IMR-90 (cell line): ENCODE measurements around the gene C2orf80. TPM values are rescaled to one million over a fixed set of nuclear protein-coding genes. Genes with fewer than 3 reads are reported as not detected.

Experiments used
- ATAC-seq: fragments of 200-7000 bp; cut with Tn5 transposase; 2 replicates; pipeline ENCODE4 v1.9.1; 2020; ENCODE audit warnings: low read depth, mild to moderate bottlenecking, moderate library complexity
- BruUV-seq: library from RNA; stranded (reverse); fragments of 400-500 nt; replicated peaks from 2 replicates; lab custom pipeline; 2021; lab: Mats Ljungman, UMichigan
- CTCF ChIA-PET: fragments of 300-600 bp; formaldehyde crosslinking; extraction: SDS; loops from one replicate; lab custom pipeline; 2021; ENCODE audit warnings: antibody characterized with exemption; lab: Yijun Ruan, JAX
- POLR2A ChIA-PET: fragments of 300-600 bp; sonication (Branson Sonifier 250); formaldehyde crosslinking; loops from one replicate; lab custom pipeline; 2022; ENCODE audit warnings: antibody characterized with exemption; ENCODE audit not compliant: unreplicated experiment; lab: Charles Lee
- DNase-seq: peaks from one replicate; pipeline ENCODE4 v3.0.0; 2013
- H2AFZ ChIP-seq: replicated peaks from 2 replicates; pipeline ENCODE3; 2013; ENCODE audit warnings: low read length, mild to moderate bottlenecking; ENCODE audit not compliant: poor library complexity
- H2AK5ac ChIP-seq: 2 replicates; pipeline ENCODE4 v1.6.1; 2013; ENCODE audit warnings: low read depth, low read length, inconsistent platforms
- H2AK9ac ChIP-seq: replicated peaks from 2 replicates; pipeline ENCODE3; 2013; ENCODE audit warnings: mild to moderate bottlenecking, low read depth, low read length, moderate library complexity; ENCODE audit not compliant: poor library complexity
- H2BK120ac ChIP-seq: 2 replicates; pipeline ENCODE4 v1.6.1; 2013; ENCODE audit warnings: low read depth, low read length, inconsistent platforms
- H2BK15ac ChIP-seq: 3 replicates; pipeline ENCODE4 v1.6.1; 2013; ENCODE audit warnings: low read depth, low read length, inconsistent platforms
- H2BK20ac ChIP-seq: 2 replicates; pipeline ENCODE4 v1.6.1; 2013; ENCODE audit warnings: low read depth, mild to moderate bottlenecking, inconsistent platforms, low read length, moderate library complexity
- H2BK5ac ChIP-seq: 2 replicates; pipeline ENCODE4 v1.6.1; 2013; ENCODE audit warnings: mild to moderate bottlenecking, low read depth, low read length, inconsistent platforms; ENCODE audit not compliant: poor library complexity, severe bottlenecking
- H3K14ac ChIP-seq: replicated peaks from 2 replicates; pipeline ENCODE4 v1.6.1; 2013; ENCODE audit warnings: low read depth, low read length, inconsistent platforms
- H3K18ac ChIP-seq: 2 replicates; pipeline ENCODE4 v1.6.1; 2013; ENCODE audit warnings: low read depth, low read length, control low read depth
- H3K23ac ChIP-seq: 2 replicates; pipeline ENCODE4 v1.6.1; 2013; ENCODE audit warnings: low read depth, low read length, inconsistent platforms
- H3K27ac ChIP-seq: 2 replicates; pipeline ENCODE4 v1.5.1; 2013; ENCODE audit warnings: mild to moderate bottlenecking, control low read depth, low read length; ENCODE audit not compliant: insufficient read depth
- H3K27me3 ChIP-seq: 2 replicates; pipeline ENCODE4 v1.6.1; 2013; ENCODE audit warnings: low read length; ENCODE audit not compliant: control insufficient read depth, insufficient read depth
- H3K36me3 ChIP-seq: 2 replicates; pipeline ENCODE4 v1.6.1; 2013; ENCODE audit warnings: low read length, mixed read lengths; ENCODE audit not compliant: control insufficient read depth, insufficient read depth
- H3K4ac ChIP-seq: 2 replicates; pipeline ENCODE4 v1.6.1; 2013; ENCODE audit warnings: low read depth, low read length, inconsistent platforms
- H3K4me1 ChIP-seq: 2 replicates; pipeline ENCODE4 v1.6.1; 2013; ENCODE audit warnings: low read length, mixed read lengths; ENCODE audit not compliant: control insufficient read depth, insufficient read depth
- H3K4me2 ChIP-seq: 2 replicates; pipeline ENCODE4 v1.6.1; 2013; ENCODE audit warnings: low read depth, mild to moderate bottlenecking, control low read depth, low read length, moderate library complexity
- H3K4me3 ChIP-seq: 2 replicates; pipeline ENCODE4 v1.5.1; 2013; ENCODE audit warnings: low read depth, mild to moderate bottlenecking, control low read depth, low read length, moderate library complexity; ENCODE audit not compliant: insufficient read depth
- H3K56ac ChIP-seq: 2 replicates; pipeline ENCODE4 v1.6.1; 2013; ENCODE audit warnings: low read length, inconsistent platforms; ENCODE audit not compliant: insufficient read depth; ENCODE audit errors: extremely low read depth
- H3K79me1 ChIP-seq, 2 experiments: 2 replicates each; pipeline ENCODE4 v1.6.1; 2013; ENCODE audit warnings: low read length in 2 of 2, inconsistent platforms in 1 of 2, low read depth in 1 of 2
- H3K9ac ChIP-seq: 2 replicates; pipeline ENCODE4 v1.6.1; 2013; ENCODE audit warnings: low read depth, low read length, control low read depth
- H3K9me1 ChIP-seq: 2 replicates; pipeline ENCODE4 v1.6.1; 2013; ENCODE audit warnings: low read length, inconsistent platforms; ENCODE audit not compliant: insufficient read depth
- H3K9me3 ChIP-seq: 2 replicates; pipeline ENCODE4 v1.6.1; 2013; ENCODE audit warnings: low read length; ENCODE audit not compliant: control insufficient read depth, insufficient read depth
- H4K20me1 ChIP-seq: 2 replicates; pipeline ENCODE4 v1.6.1; 2013; ENCODE audit warnings: low read length, inconsistent platforms; ENCODE audit not compliant: insufficient read depth
- H4K5ac ChIP-seq: 2 replicates; pipeline ENCODE4 v1.6.1; 2013; ENCODE audit warnings: mild to moderate bottlenecking, low read depth, low read length, control low read depth
- H4K8ac ChIP-seq, 2 experiments: 2 replicates each; pipeline ENCODE4 v1.6.1; 2013; ENCODE audit warnings: low read depth in 2 of 2, low read length in 2 of 2, control low read depth in 1 of 2, inconsistent platforms in 1 of 2
- H4K91ac ChIP-seq: 2 replicates; pipeline ENCODE4 v1.6.1; 2013; ENCODE audit warnings: low read depth, low read length, inconsistent platforms; ENCODE audit not compliant: insufficient read depth
- BHLHE40 ChIP-seq: fragments of 150-350 bp; IDR thresholded peaks from 2 replicates; pipeline ENCODE4 v1.6.1; 2016; ENCODE audit warnings: mild to moderate bottlenecking, low read depth, low read length
- CHD1 ChIP-seq: IDR thresholded peaks from 2 replicates; pipeline ENCODE4 v1.6.1; 2012; ENCODE audit warnings: low read depth, low read length, improper control_type of control experiment
- MXI1 ChIP-seq: IDR thresholded peaks from 2 replicates; pipeline ENCODE4 v1.6.1; 2012; ENCODE audit warnings: low read depth, mild to moderate bottlenecking, low read length, moderate library complexity, borderline replicate concordance
- SMC3 ChIP-seq: fragments of 150-350 bp; IDR thresholded peaks from 2 replicates; pipeline ENCODE4 v1.6.1; 2016; ENCODE audit warnings: low read depth, mild to moderate bottlenecking, antibody characterized with exemption, low read length, moderate library complexity
- WGBS, 2 experiments: methylation state at CpG; one replicate each; pipeline versions ENCODE4 v1.1.5 to v1.1.7; 2013; ENCODE audit warnings: missing lambda C conversion rate in 2 of 2; ENCODE audit not compliant: insufficient read length in 1 of 2; ENCODE audit errors: extremely low coverage in 2 of 2; 5-methylcytosine and 5-hydroxymethylcytosine counted together
- dilution Hi-C: fragments of 300-500 bp; cut with HindIII; formaldehyde crosslinking; loops from one replicate; pipeline ENCODE4 v1.14.3; 2018; ENCODE audit warnings: low sequenced_read_pairs; ENCODE audit not compliant: unreplicated experiment
- in situ Hi-C: fragments of 300-500 bp; cut with MboI; formaldehyde crosslinking; loops from 3 replicates; pipeline ENCODE4 v1.14.3; 2019; ENCODE audit warnings: low sequenced_read_pairs, inconsistent platforms, mixed read lengths
- intact Hi-C: fragments of 100-400 bp; cut with micrococcal nuclease; formaldehyde crosslinking; loops from 2 replicates; pipeline ENCODE4 v1.10.0; 2022
- polyA plus RNA-seq, 3 experiments: library from polyadenylated mRNA; depleted of rRNA; stranded (reverse); fragments of >200 nt; gene quantifications; 2 replicates each; pipeline ENCODE4 v1.2.3, GENCODE V29; 2012; ENCODE audit warnings: low replicate concordance in 1 of 3
- total RNA-seq: library from RNA; depleted of rRNA; stranded (reverse); fragments of >200 nt; gene quantifications from 2 replicates; pipeline ENCODE4 v1.2.3, GENCODE V29; 2012

Gene C2orf80
- total and polyA plus RNA-seq, 2 of the 4 experiments (the other 2 are of a cell fraction), result not detected

DNA sequence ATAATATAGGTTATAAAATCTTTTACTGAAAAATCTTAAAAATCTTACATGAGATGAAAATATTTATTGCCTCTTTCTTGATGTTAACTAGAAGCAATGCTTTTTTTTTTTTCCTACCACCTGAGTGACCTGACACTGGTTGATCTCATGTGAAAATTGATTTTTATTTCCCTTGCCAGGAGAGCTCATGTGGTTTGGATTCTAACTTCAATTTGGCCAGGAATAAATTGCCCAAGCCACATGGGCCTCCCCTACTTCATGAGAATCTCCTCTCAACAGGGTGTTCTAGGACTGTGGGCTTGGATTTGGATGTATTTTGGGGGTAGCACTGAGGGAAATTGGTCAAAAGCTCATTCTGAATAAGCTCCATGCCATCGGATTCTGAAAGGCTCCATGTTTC lies 45.0 kb upstream of the C2orf80 start:
- TF ChIP-seq MXI1, result no peak
- TF ChIP-seq CHD1, result no peak
- TF ChIP-seq BHLHE40, result no peak
- no peak for TF ChIP-seq SMC3
- Histone ChIP-seq H3K9me1 (no peaks in the 10 kb centered on the region), H2BK15ac (no peak overlapping the region), H3K36me3 (peaks cover 8% of the 10 kb centered on the region), H3K4me1 (no peaks in the 10 kb centered on the region), H4K5ac (no peak overlapping the region), H3K4me2 (no peak overlapping the region), H3K56ac (no peak overlapping the region), H2BK120ac (no peak overlapping the region), H3K4ac (no peak overlapping the region), H3K27ac (no peak overlapping the region), H3K18ac (no peak overlapping the region), H3K9ac (no peak overlapping the region), H2AFZ (no peak overlapping the region), H2BK5ac (no peak overlapping the region), H2AK5ac (no peak overlapping the region), H3K4me3 (no peak overlapping the region), H3K27me3 (no peaks in the 10 kb centered on the region), H2AK9ac (no peak overlapping the region), H4K91ac (no peak overlapping the region), H2BK20ac (no peak overlapping the region), H3K9me3 (no peaks in the 10 kb centered on the region), H3K79me1 (no peaks in the 10 kb centered on the region), H3K23ac (no peak overlapping the region), H4K8ac (no peak overlapping the region), H3K14ac (no peak overlapping the region), H4K20me1 (no peaks in the 10 kb centered on the region)
- dilution Hi-C loops, result no loop called here
- in situ Hi-C loops, result no loop called here
- POLR2A ChIA-PET, result no interaction called here
- intact Hi-C loops, result no loop called here
- CTCF ChIA-PET, result interaction anchor here (0.7 kb wide), 1 partner anchor 355 kb away, joined by 3 read pairs; no protein-coding TSS in a partner anchor
- BruUV-seq, result no TSS peak
- ATAC-seq, result no peak
- no CpG with 5 or more reads among the region's 1 CpG for WGBS, 2 experiments
- DNase-seq, result no peak
